SK-N-SH (cell line): Measurements from ENCODE around the gene UFC1. TPM values are rescaled to one million over a fixed set of nuclear protein-coding genes. Genes with fewer than 3 reads are reported as not detected.

ENCODE experiments used
- CTCF ChIA-PET: fragments of 300-600, 350-600 bp; formaldehyde crosslinking; extraction: SDS; loops from one replicate; lab custom pipeline; 2021; lab: Yijun Ruan, JAX
- POLR2A ChIA-PET: fragments of 350-600 bp; sonication (Branson Sonifier 250); formaldehyde crosslinking; extraction: SDS; loops from one replicate; lab custom pipeline; 2020; ENCODE audit warnings: antibody characterized with exemption, inconsistent platforms; lab: Yijun Ruan, JAX
- DNase-seq: peaks from one replicate; pipeline ENCODE4 v3.0.0; 2012
- H2AFZ ChIP-seq: fragments of 200-600 bp; sonication (generic); 2 replicates; pipeline ENCODE4 v1.8.1; 2016; ENCODE audit warnings: antibody characterized with exemption, mild to moderate bottlenecking, low read depth
- H3F3A ChIP-seq: fragments of 200-600 bp; sonication (generic); replicated peaks from 2 replicates; pipeline ENCODE3; 2016; ENCODE audit warnings: antibody characterized with exemption, mild to moderate bottlenecking; ENCODE audit not compliant: insufficient read depth
- H3K27ac ChIP-seq, 2 experiments: fragments of 200-500 bp in 1 of 2; fragments of 200-600 bp in 1 of 2; sonication (Bioruptor generic) in 1 of 2; sonication (generic), shearing (Covaris generic) in 1 of 2; 2 replicates each; pipeline versions ENCODE4 v1.5.1 to v1.6.1; 2014 to 2016; ENCODE audit warnings: low read depth in 2 of 2, inconsistent platforms in 1 of 2, low read length in 1 of 2, mild to moderate bottlenecking in 1 of 2, mixed read lengths in 1 of 2
- H3K27me3 ChIP-seq: fragments of 200-600 bp; sonication (generic), shearing (Covaris generic); 2 replicates; pipeline ENCODE4 v1.6.1; 2016; ENCODE audit warnings: mixed run types; ENCODE audit not compliant: insufficient read depth
- H3K36me3 ChIP-seq, 2 experiments: fragments of 200-500 bp in 1 of 2; fragments of 200-600 bp in 1 of 2; sonication (Bioruptor generic) in 1 of 2; sonication (generic) in 1 of 2; replicated peaks in 1 of 2; 2 replicates each; pipeline versions ENCODE3 to v1.5.1; 2014 to 2016; ENCODE audit warnings: low read length in 1 of 2, mild to moderate bottlenecking in 1 of 2; ENCODE audit not compliant: insufficient read depth in 2 of 2, control insufficient read depth in 1 of 2
- H3K4me1 ChIP-seq, 2 experiments: fragments of 200-500 bp in 1 of 2; fragments of 200-600 bp in 1 of 2; sonication (Bioruptor generic) in 1 of 2; sonication (generic), shearing (Covaris generic) in 1 of 2; 2 replicates each; pipeline versions ENCODE4 v1.5.1 to v1.6.1; 2014 to 2016; ENCODE audit warnings: low read depth in 1 of 2, low read length in 1 of 2, mixed run types in 1 of 2; ENCODE audit not compliant: insufficient read depth in 2 of 2, control insufficient read depth in 1 of 2
- H3K4me2 ChIP-seq: fragments of 200-600 bp; sonication (generic), shearing (Covaris generic); 2 replicates; pipeline ENCODE4 v1.6.1; 2017; ENCODE audit warnings: mixed run types
- H3K4me3 ChIP-seq, 2 experiments: fragments of 200-500 bp in 1 of 2; fragments of 200-600 bp in 1 of 2; sonication (Bioruptor generic) in 1 of 2; sonication (generic), shearing (Covaris generic) in 1 of 2; 2 replicates each; pipeline versions ENCODE4 v1.5.1 to v1.8.1; 2014 to 2016; ENCODE audit warnings: low read depth in 2 of 2, inconsistent platforms in 1 of 2, low read length in 1 of 2, mild to moderate bottlenecking in 1 of 2, mixed read lengths in 1 of 2, moderate library complexity in 1 of 2
- H3K79me2 ChIP-seq: fragments of 200-600 bp; sonication (generic); 2 replicates; pipeline ENCODE4 v1.8.1; 2017; ENCODE audit warnings: mild to moderate bottlenecking; ENCODE audit not compliant: insufficient read depth
- H3K9ac ChIP-seq: fragments of 200-600 bp; sonication (generic); 2 replicates; pipeline ENCODE4 v1.6.1; 2017; ENCODE audit warnings: mixed run types
- H3K9me2 ChIP-seq: fragments of 200-600 bp; sonication (generic); 2 replicates; pipeline ENCODE4 v1.6.1; 2017; ENCODE audit warnings: mixed run types
- H3K9me3 ChIP-seq: fragments of 200-600 bp; sonication (generic); 2 replicates; pipeline ENCODE4 v1.6.1; 2017; ENCODE audit warnings: mixed run types, mild to moderate bottlenecking, moderate library complexity
- H4K20me1 ChIP-seq: fragments of 200-600 bp; sonication (generic); 2 replicates; pipeline ENCODE4 v1.6.1; 2017; ENCODE audit warnings: mild to moderate bottlenecking, mixed run types; ENCODE audit not compliant: insufficient read depth
- ELF1 ChIP-seq: IDR thresholded peaks from 2 replicates; pipeline ENCODE4 v1.4.0; 2012
- EP300 ChIP-seq, 2 experiments: IDR thresholded peaks; 2 replicates each; pipeline versions ENCODE4 v1.4.0 to v1.6.1; 2012; ENCODE audit warnings: borderline replicate concordance in 1 of 2, low read depth in 1 of 2, low read length in 1 of 2
- FOXJ3 ChIP-seq: sonication (generic); formaldehyde crosslinking; IDR thresholded peaks from 2 replicates; pipeline ENCODE4 v1.5.1; 2020; ENCODE audit warnings: mild to moderate bottlenecking, missing genetic modification reagents
- GABPA ChIP-seq: IDR thresholded peaks from 2 replicates; pipeline ENCODE4 v1.4.0; 2012; ENCODE audit warnings: low read depth, mild to moderate bottlenecking
- GATA2 ChIP-seq: sonication (generic); formaldehyde crosslinking; IDR thresholded peaks from 2 replicates; pipeline ENCODE4 v1.5.0; 2020; ENCODE audit warnings: mild to moderate bottlenecking, missing genetic modification reagents
- JUND ChIP-seq: IDR thresholded peaks from 2 replicates; pipeline ENCODE4 v1.4.0; 2012
- MEF2A ChIP-seq: IDR thresholded peaks from 2 replicates; pipeline ENCODE4 v1.4.0; 2012; ENCODE audit warnings: low read depth, borderline replicate concordance
- MXI1 ChIP-seq: IDR thresholded peaks from 2 replicates; pipeline ENCODE4 v1.6.1; 2012; ENCODE audit warnings: mild to moderate bottlenecking, low read depth, low read length, improper control_type of control experiment
- NFIC ChIP-seq: IDR thresholded peaks from 2 replicates; pipeline ENCODE4 v1.4.0; 2012; ENCODE audit warnings: borderline replicate concordance
- NRF1 ChIP-seq: IDR thresholded peaks from 2 replicates; pipeline ENCODE4 v1.6.1; 2012; ENCODE audit warnings: low read depth, mild to moderate bottlenecking, low read length
- RCOR1 ChIP-seq: fragments of 150-350 bp; IDR thresholded peaks from 2 replicates; pipeline ENCODE4 v1.6.1; 2017; ENCODE audit warnings: antibody characterized with exemption, low read length
- SIN3A ChIP-seq: IDR thresholded peaks from 2 replicates; pipeline ENCODE4 v1.6.1; 2012; ENCODE audit warnings: low read depth, mild to moderate bottlenecking, low read length, moderate library complexity, borderline replicate concordance
- SMC3 ChIP-seq: IDR thresholded peaks from 2 replicates; pipeline ENCODE4 v1.6.1; 2012; ENCODE audit warnings: low read depth, low read length, improper control_type of control experiment
- TAF1 ChIP-seq: IDR thresholded peaks from 2 replicates; pipeline ENCODE4 v1.6.1; 2012; ENCODE audit warnings: low read depth, mild to moderate bottlenecking, low read length, moderate library complexity, borderline replicate concordance
- ZBTB33 ChIP-seq: IDR thresholded peaks from 2 replicates; pipeline ENCODE4 v1.4.0; 2012; ENCODE audit warnings: low read depth, borderline replicate concordance
- WGBS: methylation state at CpG from one replicate; pipeline ENCODE4 v1.1.6; 2017; ENCODE audit warnings: low lambda C conversion rate; 5-methylcytosine and 5-hydroxymethylcytosine counted together
- polyA plus RNA-seq, 3 experiments: library from polyadenylated mRNA; depleted of rRNA; stranded (reverse); fragments of >200 nt; gene quantifications; 2 replicates each; pipeline ENCODE4 v1.2.3, GENCODE V29; 2012
- TF ChIP-seq, protein P1 (sequence below): fragments of 150-350 bp; IDR thresholded peaks from 2 replicates; pipeline ENCODE4 v1.6.1; 2016; ENCODE audit warnings: mild to moderate bottlenecking, low read depth, low read length
- TF ChIP-seq, protein P2 (sequence below): IDR thresholded peaks from 2 replicates; pipeline ENCODE4 v1.6.1; 2012; ENCODE audit warnings: mild to moderate bottlenecking, low read depth, low read length, moderate library complexity

Gene UFC1
- polyA plus RNA-seq, 1 of the 3 experiments (the other 2 are of a cell fraction), result 150 TPM

DNA sequence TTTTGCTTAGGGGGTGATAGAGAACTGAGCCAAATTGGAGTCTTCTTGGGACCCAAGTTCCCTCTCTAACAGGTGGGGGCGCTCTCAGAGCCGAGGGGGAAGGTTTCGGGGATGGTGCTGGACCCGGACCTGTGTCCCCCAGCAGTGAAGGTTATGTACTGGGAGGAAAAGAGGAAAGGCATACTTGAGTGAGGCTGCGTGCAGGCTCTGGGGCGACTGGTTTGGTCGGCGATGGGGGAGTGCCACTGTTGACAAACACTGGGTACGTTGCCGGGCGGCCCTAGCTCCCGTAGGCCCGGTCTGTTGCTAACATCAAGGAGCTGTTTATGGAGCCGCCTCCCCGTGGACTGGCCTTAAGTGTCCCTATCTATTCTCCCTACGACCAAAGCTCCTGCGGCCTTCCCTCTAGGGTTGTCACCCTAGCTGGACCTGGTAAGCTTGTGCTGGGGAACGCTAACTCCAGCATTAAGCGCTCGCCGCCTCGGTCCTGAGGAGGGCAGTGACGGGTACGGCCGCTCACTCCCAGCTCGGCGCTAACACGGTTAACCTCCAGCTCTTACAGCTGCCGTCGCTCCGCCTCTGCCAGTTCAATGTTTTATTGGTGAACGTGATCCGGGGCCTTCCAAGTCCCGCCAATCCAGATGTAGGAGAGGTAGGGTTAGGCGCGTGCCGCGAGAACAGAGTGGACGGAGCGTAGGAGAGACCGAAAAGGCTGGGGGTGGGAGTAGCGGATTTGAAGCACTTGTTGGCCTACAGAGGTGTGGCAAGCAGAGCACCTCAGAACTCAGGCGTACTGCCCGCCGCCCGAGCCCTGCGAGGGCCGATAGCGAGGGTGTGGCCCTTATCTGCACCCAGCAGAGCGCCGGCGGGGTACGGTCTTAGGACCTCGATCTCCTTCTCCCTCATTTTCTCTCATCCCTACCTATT lies 12.2 kb downstream of the UFC1 start, which contains the start of gene PPOX (continued):
- no peak for TF ChIP-seq GABPA
- no peak for TF ChIP-seq GATA2 (CRISPR knock-in tag)
- no peak for TF ChIP-seq TAF1
- peak; percentile 96 for TF ChIP-seq ZBTB33
- TF ChIP-seq SMC3, result no peak
- no peak for TF ChIP-seq MEF2A
- no peak for TF ChIP-seq FOXJ3 (CRISPR knock-in tag)
- peak; percentile 44 for TF ChIP-seq ELF1
- TF ChIP-seq MXI1, result peak; percentile 88
- TF ChIP-seq JUND, result no peak
- TF ChIP-seq EP300 (IDR thresholded peaks at IDR 0.05; ENCODE audit: borderline replicate concordance in 1 of 2, low read depth in 1 of 2, low read length in 1 of 2), result no peak
- TF ChIP-seq NFIC, result no peak
- TF ChIP-seq RCOR1, result no peak

- Histone ChIP-seq H3K27ac (peak overlapping the region; percentile 86 to 88), H3K9me2 (no peaks in the 10 kb centered on the region)
- WGBS, result 14% methylated on average over 32 of the region's 33 CpGs
- no peak for TF ChIP-seq SIN3A
- TF ChIP-seq NRF1, result no peak
- TF ChIP-seq MXI1, result no peak
- TF ChIP-seq, protein P1, sequence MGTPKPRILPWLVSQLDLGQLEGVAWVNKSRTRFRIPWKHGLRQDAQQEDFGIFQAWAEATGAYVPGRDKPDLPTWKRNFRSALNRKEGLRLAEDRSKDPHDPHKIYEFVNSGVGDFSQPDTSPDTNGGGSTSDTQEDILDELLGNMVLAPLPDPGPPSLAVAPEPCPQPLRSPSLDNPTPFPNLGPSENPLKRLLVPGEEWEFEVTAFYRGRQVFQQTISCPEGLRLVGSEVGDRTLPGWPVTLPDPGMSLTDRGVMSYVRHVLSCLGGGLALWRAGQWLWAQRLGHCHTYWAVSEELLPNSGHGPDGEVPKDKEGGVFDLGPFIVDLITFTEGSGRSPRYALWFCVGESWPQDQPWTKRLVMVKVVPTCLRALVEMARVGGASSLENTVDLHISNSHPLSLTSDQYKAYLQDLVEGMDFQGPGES, result no peak
- TF ChIP-seq, protein P2, sequence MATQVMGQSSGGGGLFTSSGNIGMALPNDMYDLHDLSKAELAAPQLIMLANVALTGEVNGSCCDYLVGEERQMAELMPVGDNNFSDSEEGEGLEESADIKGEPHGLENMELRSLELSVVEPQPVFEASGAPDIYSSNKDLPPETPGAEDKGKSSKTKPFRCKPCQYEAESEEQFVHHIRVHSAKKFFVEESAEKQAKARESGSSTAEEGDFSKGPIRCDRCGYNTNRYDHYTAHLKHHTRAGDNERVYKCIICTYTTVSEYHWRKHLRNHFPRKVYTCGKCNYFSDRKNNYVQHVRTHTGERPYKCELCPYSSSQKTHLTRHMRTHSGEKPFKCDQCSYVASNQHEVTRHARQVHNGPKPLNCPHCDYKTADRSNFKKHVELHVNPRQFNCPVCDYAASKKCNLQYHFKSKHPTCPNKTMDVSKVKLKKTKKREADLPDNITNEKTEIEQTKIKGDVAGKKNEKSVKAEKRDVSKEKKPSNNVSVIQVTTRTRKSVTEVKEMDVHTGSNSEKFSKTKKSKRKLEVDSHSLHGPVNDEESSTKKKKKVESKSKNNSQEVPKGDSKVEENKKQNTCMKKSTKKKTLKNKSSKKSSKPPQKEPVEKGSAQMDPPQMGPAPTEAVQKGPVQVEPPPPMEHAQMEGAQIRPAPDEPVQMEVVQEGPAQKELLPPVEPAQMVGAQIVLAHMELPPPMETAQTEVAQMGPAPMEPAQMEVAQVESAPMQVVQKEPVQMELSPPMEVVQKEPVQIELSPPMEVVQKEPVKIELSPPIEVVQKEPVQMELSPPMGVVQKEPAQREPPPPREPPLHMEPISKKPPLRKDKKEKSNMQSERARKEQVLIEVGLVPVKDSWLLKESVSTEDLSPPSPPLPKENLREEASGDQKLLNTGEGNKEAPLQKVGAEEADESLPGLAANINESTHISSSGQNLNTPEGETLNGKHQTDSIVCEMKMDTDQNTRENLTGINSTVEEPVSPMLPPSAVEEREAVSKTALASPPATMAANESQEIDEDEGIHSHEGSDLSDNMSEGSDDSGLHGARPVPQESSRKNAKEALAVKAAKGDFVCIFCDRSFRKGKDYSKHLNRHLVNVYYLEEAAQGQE, result no peak
- TF ChIP-seq, all 33 proteins: peak for 0
- Histone ChIP-seq H2AFZ (peak overlapping the region; percentile 71), H3K4me1 (peaks cover 0 to 20% of the 10 kb centered on the region in 2 experiments; a peak in 1 of 4 replicates), H3K79me2 (peaks cover 5% of the 10 kb centered on the region; the same call in 1 of the 2 replicates), H3K4me2 (peak overlapping the region; percentile 98), H3K4me3 (peak overlapping the region; percentile 80 to 90), H4K20me1 (no peaks in the 10 kb centered on the region), H3K9ac (peak overlapping the region; percentile 76), H3K27me3 (no peaks in the 10 kb centered on the region), H3K36me3 (peaks cover 21 to 59% of the 10 kb centered on the region in 2 experiments), H3F3A (peaks cover 14% of the 10 kb centered on the region), H3K9me3 (no peaks in the 10 kb centered on the region)
- peak; percentile 61 for DNase-seq
- CTCF ChIA-PET, result interaction anchor here (0.7 to 2.9 kb wide), 16 partner anchors 8 to 915 kb away, joined by 3 to 29 read pairs (median 6); partner anchors contain the start of genes ADAMTS4, B4GALT3, KLHDC9 and NDUFS2
- POLR2A ChIA-PET, result interaction anchor here (1.0 to 1.4 kb wide), 4 partner anchors 10 to 122 kb away, joined by 3 to 11 read pairs (median 5); partner anchors contain the start of genes B4GALT3 and USF1
These were observed 13.1 kb downstream of the UFC1 start for GRCh38 chr1:161166669-161167548.
